GM12874 (cell line): Measurements from ENCODE around the gene OTOS.

Experiments used
- TF ChIP-seq, protein P1 (sequence below): IDR thresholded peaks from 2 replicates; pipeline ENCODE4 v1.5.1; 2011; ENCODE audit warnings: low read depth, mild to moderate bottlenecking, control low read depth, low read length, moderate library complexity; ENCODE audit not compliant: insufficient read depth

Gene OTOS

GRCh38 chr2:240138254-240138984 lies 2.0 kb downstream of the OTOS start:
- TF ChIP-seq, protein P1, sequence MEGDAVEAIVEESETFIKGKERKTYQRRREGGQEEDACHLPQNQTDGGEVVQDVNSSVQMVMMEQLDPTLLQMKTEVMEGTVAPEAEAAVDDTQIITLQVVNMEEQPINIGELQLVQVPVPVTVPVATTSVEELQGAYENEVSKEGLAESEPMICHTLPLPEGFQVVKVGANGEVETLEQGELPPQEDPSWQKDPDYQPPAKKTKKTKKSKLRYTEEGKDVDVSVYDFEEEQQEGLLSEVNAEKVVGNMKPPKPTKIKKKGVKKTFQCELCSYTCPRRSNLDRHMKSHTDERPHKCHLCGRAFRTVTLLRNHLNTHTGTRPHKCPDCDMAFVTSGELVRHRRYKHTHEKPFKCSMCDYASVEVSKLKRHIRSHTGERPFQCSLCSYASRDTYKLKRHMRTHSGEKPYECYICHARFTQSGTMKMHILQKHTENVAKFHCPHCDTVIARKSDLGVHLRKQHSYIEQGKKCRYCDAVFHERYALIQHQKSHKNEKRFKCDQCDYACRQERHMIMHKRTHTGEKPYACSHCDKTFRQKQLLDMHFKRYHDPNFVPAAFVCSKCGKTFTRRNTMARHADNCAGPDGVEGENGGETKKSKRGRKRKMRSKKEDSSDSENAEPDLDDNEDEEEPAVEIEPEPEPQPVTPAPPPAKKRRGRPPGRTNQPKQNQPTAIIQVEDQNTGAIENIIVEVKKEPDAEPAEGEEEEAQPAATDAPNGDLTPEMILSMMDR: no peak

- TF ChIP-seq, protein P1: no peak
Observed at GRCh38 chr2:240137596-240138253, 2.7 kb downstream of the OTOS start.

DNA sequence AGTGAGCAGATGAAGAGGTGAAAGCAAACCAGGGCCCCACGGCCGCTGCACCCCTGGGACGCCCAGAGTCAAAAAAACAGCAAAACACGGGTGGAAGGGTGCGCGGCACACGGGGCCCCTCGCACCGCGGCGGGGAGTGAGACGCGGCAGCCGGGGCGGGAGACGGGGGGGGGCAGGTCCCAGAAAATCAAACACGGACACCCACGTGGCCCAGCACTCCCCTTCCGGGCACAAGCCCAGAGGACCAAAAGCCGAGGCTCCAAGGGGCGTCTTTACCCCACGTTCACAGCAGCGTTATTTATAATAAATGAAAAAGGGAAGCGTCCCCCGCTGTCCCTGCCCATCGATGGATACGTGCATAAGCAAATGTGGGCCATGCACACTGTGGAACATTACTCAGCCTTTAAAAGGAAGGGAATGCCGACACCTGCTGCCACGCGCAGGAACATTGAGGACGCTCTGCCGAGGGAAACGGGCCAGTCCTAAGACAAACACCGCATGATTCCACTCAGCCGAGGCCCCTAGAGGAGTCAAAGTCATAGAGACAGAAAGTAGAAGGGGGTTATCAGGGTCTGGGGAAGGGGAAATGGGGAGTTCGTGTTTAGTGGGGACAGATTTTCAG lies 3.7 kb downstream of the OTOS start:
- TF ChIP-seq, protein P1: no peak

GRCh38 chr2:240136013-240136670 lies 4.3 kb downstream of the OTOS start, which contains the start of gene COPS9:
TSS of gene COPS9 (minus strand) at chr2:240136305. CDS start at chr2:240136284, 21 bp downstream.
- TF ChIP-seq, protein P1: no peak

GRCh38 chr2:240135706-240136012 lies 4.8 kb downstream of the OTOS start:
- TF ChIP-seq, protein P1: no peak

GRCh38 chr2:240134956-240135520 lies 5.4 kb downstream of the OTOS start:
- TF ChIP-seq, protein P1: no peak

DNA sequence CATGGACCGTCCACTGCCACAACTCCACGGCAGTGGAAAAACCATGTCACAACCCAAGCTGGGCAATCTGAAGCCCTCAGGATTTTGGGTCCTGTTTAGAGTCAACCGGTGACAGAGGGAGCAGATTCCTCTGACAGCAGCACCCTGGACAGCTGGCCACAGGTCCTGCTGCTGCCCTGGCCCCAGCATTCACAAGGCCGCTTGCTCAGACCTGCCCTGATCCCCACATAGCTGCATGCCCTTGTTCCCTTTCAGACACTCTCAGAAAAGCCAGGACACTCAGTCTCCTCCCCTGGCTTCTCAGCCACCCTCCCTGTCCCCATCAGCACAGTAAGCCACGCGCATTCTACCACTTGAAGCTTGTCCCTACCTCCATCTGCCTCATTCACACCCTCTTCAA lies 6.0 kb downstream of the OTOS start:
- TF ChIP-seq, protein P1: no peak
